Thoracic aorta (tissue), 2 donors: ENCODE measurements around the gene NAA35. TPM values are rescaled to one million over a fixed set of nuclear protein-coding genes. Genes with fewer than 3 reads are reported as not detected.

Experiments used
- ATAC-seq: fragments of 150-250 bp; one replicate; pipeline ENCODE4 v1.8.0; 2017; ENCODE audit warnings: low read depth; ENCODE audit not compliant: insufficient number of reproducible peaks, low FRiP score
- DNase-seq: peaks from one replicate; pipeline ENCODE4 v3.0.0-alpha.2; 2020; ENCODE audit warnings: low spot score
- H3K27ac ChIP-seq, 2 donors: fragments of 200-600 bp; sonication (generic); 1 replicate in 1 of 2; 2 replicates in 1 of 2; pipeline ENCODE4 v1.5.1; 2016; ENCODE audit warnings: mild to moderate bottlenecking in 2 of 2, moderate library complexity in 2 of 2
- H3K27me3 ChIP-seq: fragments of 200-600 bp; sonication (generic); replicated peaks from 2 replicates; pipeline ENCODE4 v1.6.0; 2016; ENCODE audit warnings: mild to moderate bottlenecking; ENCODE audit not compliant: insufficient read depth
- H3K36me3 ChIP-seq: fragments of 200-600 bp; sonication (generic); one replicate; pipeline ENCODE4 v1.5.1; 2016
- H3K4me1 ChIP-seq, 2 donors: fragments of 200-600 bp; sonication (generic); 1 replicate in 1 of 2; 2 replicates in 1 of 2; pipeline versions ENCODE4 v1.5.1 to v1.6.0; 2016; ENCODE audit warnings: low read depth in 2 of 2, mild to moderate bottlenecking in 1 of 2; ENCODE audit not compliant: control insufficient read depth in 1 of 2
- H3K4me3 ChIP-seq: fragments of 200-600 bp; sonication (generic); 2 replicates; pipeline ENCODE4 v1.5.1; 2016; ENCODE audit warnings: mild to moderate bottlenecking
- H3K9me3 ChIP-seq: fragments of 200-600 bp; sonication (generic); 2 replicates; pipeline ENCODE4 v1.5.1; 2016
- CTCF ChIP-seq: fragments of 200-600 bp; sonication (generic); IDR thresholded peaks from one replicate; pipeline ENCODE4 v1.5.1; 2019; ENCODE audit warnings: antibody characterized with exemption
- total RNA-seq, 2 donors: library from RNA; depleted of rRNA; stranded (reverse); fragments of >200 nt; gene quantifications; one replicate each; pipeline versions ENCODE4 v1.1.0 to v1.2.3, GENCODE V29; 2016

Gene NAA35
- total RNA-seq, 2 donors from 2014 or later = 14.3 to 14.8 TPM

GRCh38 chr9:85899388-85899787 lies 41.6 kb upstream of the NAA35 start:
- H3K27ac ChIP-seq = no peak overlapping the region
- ATAC-seq = no peak
- H3K36me3 ChIP-seq = no peaks in the 10 kb centered on the region
- H3K9me3 ChIP-seq = no peaks in the 10 kb centered on the region
- H3K4me1 ChIP-seq = no peaks in the 10 kb centered on the region
- no peak for DNase-seq
- H3K4me3 ChIP-seq = no peak overlapping the region
- TF ChIP-seq CTCF = no peak
- H3K27me3 ChIP-seq = no peaks in the 10 kb centered on the region

GRCh38 chr9:85900504-85901201 lies 40.3 kb upstream of the NAA35 start:
- Histone ChIP-seq H3K27ac (no peak overlapping the region), H3K4me1 (no peaks in the 10 kb centered on the region), H3K36me3 (no peaks in the 10 kb centered on the region), H3K4me3 (no peak overlapping the region), H3K9me3 (no peaks in the 10 kb centered on the region), H3K27me3 (no peaks in the 10 kb centered on the region)
- no peak for DNase-seq
- no peak for ATAC-seq
- no peak for TF ChIP-seq CTCF

GRCh38 chr9:85904975-85905374 lies 36.0 kb upstream of the NAA35 start:
- no peak for TF ChIP-seq CTCF
- H3K9me3 ChIP-seq = no peaks in the 10 kb centered on the region
- H3K27me3 ChIP-seq = no peaks in the 10 kb centered on the region
- H3K4me3 ChIP-seq = no peak overlapping the region
- no peaks in the 10 kb centered on the region for H3K4me1 ChIP-seq
- ATAC-seq = no peak
- H3K36me3 ChIP-seq = no peaks in the 10 kb centered on the region
- no peak for DNase-seq
- H3K27ac ChIP-seq = no peak overlapping the region

GRCh38 chr9:85905957-85906356 lies 35.0 kb upstream of the NAA35 start:
- no peak overlapping the region for H3K4me3 ChIP-seq
- DNase-seq = no peak
- no peaks in the 10 kb centered on the region for H3K4me1 ChIP-seq
- no peak for ATAC-seq
- no peaks in the 10 kb centered on the region for H3K36me3 ChIP-seq
- H3K9me3 ChIP-seq = no peaks in the 10 kb centered on the region
- H3K27ac ChIP-seq = no peak overlapping the region
- H3K27me3 ChIP-seq = no peaks in the 10 kb centered on the region
- TF ChIP-seq CTCF = no peak

GRCh38 chr9:85909390-85909789 lies 31.6 kb upstream of the NAA35 start:
- Histone ChIP-seq H3K4me3 (no peak overlapping the region), H3K36me3 (no peaks in the 10 kb centered on the region), H3K27ac (no peak overlapping the region), H3K9me3 (no peaks in the 10 kb centered on the region), H3K27me3 (no peaks in the 10 kb centered on the region), H3K4me1 (no peaks in the 10 kb centered on the region)
- no peak for ATAC-seq
- no peak for DNase-seq
- no peak for TF ChIP-seq CTCF
